NCI-H524 treated with DMSO at 0.1 percent for 48 hours (cell line): ENCODE data around the gene TDO2.
"Not testable (repeated sequence)": the region's sequence is repeated elsewhere in the genome, so short reads cannot be mapped to it uniquely, and the experiment has no call there.

Experiments
- DNase-seq: peaks from one replicate; lab custom pipeline; 2025; lab: John Stamatoyannopoulos, UW

TDO2 gene

GRCh38 chr4:155907556-155907955 is 4.1 kb downstream of the TDO2 start:
- no peak for DNase-seq

GRCh38 chr4:155908187-155909139 is 5.0 kb downstream of the TDO2 start:
- DNase-seq: no peak

- no peak for DNase-seq
These were observed 6.2 kb downstream of the TDO2 start for GRCh38 chr4:155909615-155910226.

GRCh38 chr4:155911905-155912304 is 8.4 kb downstream of the TDO2 start:
- DNase-seq: no peak

GRCh38 chr4:155914782-155915181 is 11.3 kb downstream of the TDO2 start:
- DNase-seq: no peak

GRCh38 chr4:155921597-155921996 is 18.1 kb downstream of the TDO2 start:
- DNase-seq: no peak

- DNase-seq: no peak
These were observed 21.1 kb downstream of the TDO2 start for GRCh38 chr4:155924637-155925036.

- DNase-seq: no peak
These were observed 26.3 kb downstream of the TDO2 start for GRCh38 chr4:155929833-155930232.

GRCh38 chr4:155930330-155930729 is 26.8 kb downstream of the TDO2 start:
- DNase-seq: no peak

GRCh38 chr4:155931634-155932033 is 28.1 kb downstream of the TDO2 start:
- DNase-seq: no peak

GRCh38 chr4:155934634-155935033 is 31.1 kb downstream of the TDO2 start:
- DNase-seq: not testable (repeated sequence)

GRCh38 chr4:155935389-155935986 is 32.0 kb downstream of the TDO2 start:
- DNase-seq: no peak

- no peak for DNase-seq
These were observed 37.7 kb downstream of the TDO2 start for GRCh38 chr4:155941085-155941790.

- DNase-seq: no peak
These were observed 38.3 kb downstream of the TDO2 start for GRCh38 chr4:155941820-155942219.

- no peak for DNase-seq
These were observed 40.3 kb downstream of the TDO2 start for GRCh38 chr4:155943605-155944291.

- DNase-seq: no peak
These were observed 41.0 kb downstream of the TDO2 start for GRCh38 chr4:155944516-155944915.

- DNase-seq: no peak
These were observed 43.0 kb downstream of the TDO2 start for GRCh38 chr4:155946486-155946885.

GRCh38 chr4:155948541-155948940 is 45.0 kb downstream of the TDO2 start:
- no peak for DNase-seq

- DNase-seq: peak; percentile 1
These were observed 47.0 kb downstream of the TDO2 start for GRCh38 chr4:155950461-155950860.

- no peak for DNase-seq
These were observed 49.0 kb downstream of the TDO2 start for GRCh38 chr4:155952501-155952901.
